Cerebellar cortex (tissue), 1 donor: Measurements from ENCODE around the gene SHANK2.

Source experiments
- DNase-seq: peaks from one replicate; pipeline ENCODE4 v3.0.0-alpha.2; 2015; ENCODE audit warnings: low spot score

The SHANK2 gene

GRCh38 chr11:71202598-71202944 lies 49.8 kb downstream of the SHANK2 start:
- no peak for DNase-seq
